HUES64 (cell line): ENCODE results near the gene MADD.

ENCODE experiments used
- H3K27ac ChIP-seq: 2 replicates; pipeline ENCODE4 v1.7.0; 2013; ENCODE audit warnings: low read depth, low read length, inconsistent platforms
- H3K27me3 ChIP-seq: 2 replicates; pipeline ENCODE4 v1.6.1; 2013; ENCODE audit warnings: mild to moderate bottlenecking, low read length; ENCODE audit not compliant: insufficient read depth
- H3K36me3 ChIP-seq: 2 replicates; pipeline ENCODE4 v1.6.1; 2013; ENCODE audit warnings: mild to moderate bottlenecking, low read length; ENCODE audit not compliant: insufficient read depth
- H3K4me1 ChIP-seq: 2 replicates; pipeline ENCODE4 v1.6.1; 2013; ENCODE audit warnings: mild to moderate bottlenecking, low read length, moderate library complexity; ENCODE audit not compliant: insufficient read depth
- H3K4me3 ChIP-seq: 2 replicates; pipeline ENCODE4 v1.5.1; 2013; ENCODE audit warnings: mild to moderate bottlenecking, low read length, moderate library complexity
- H3K9ac ChIP-seq: 2 replicates; pipeline ENCODE4 v1.6.1; 2013; ENCODE audit warnings: mild to moderate bottlenecking, low read depth, low read length
- H3K9me3 ChIP-seq: 2 replicates; pipeline ENCODE4 v1.6.1; 2013; ENCODE audit warnings: low read depth, low read length; ENCODE audit not compliant: insufficient read depth
- WGBS: fragments of 150-250, 120-280 bp; methylation state at CpG from one replicate; pipeline ENCODE4 v1.1.7; 2013; ENCODE audit warnings: missing lambda C conversion rate; 5-methylcytosine and 5-hydroxymethylcytosine counted together

MADD gene

DNA sequence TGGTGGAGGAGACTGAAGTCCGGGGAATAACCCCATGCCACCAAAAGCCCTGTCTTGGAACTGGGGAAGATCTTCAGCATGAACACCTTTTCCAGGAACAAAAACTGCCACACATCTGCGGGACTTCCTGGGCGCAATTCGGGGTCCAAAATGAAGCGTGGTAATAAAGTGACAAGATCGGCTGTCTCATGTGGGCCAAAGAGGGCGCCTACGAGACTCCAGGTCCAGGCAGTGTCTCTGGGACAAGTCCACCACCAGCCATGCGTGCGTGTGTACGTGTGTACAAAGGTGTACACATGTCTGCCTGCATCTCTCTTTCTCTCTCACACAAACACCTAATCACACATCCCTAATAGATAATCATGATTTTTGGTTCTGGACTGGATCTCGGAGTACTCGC lies 91.5 kb downstream of the MADD start:
- H3K27ac ChIP-seq: no peak overlapping the region
- H3K36me3 ChIP-seq: no peaks in the 10 kb centered on the region
- H3K9me3 ChIP-seq: no peaks in the 10 kb centered on the region
- no peak overlapping the region for H3K4me3 ChIP-seq
- H3K9ac ChIP-seq: no peak overlapping the region
- WGBS: 92% methylated on average over 13 of the region's 13 CpGs
- no peaks in the 10 kb centered on the region for H3K4me1 ChIP-seq
- no peaks in the 10 kb centered on the region for H3K27me3 ChIP-seq

DNA sequence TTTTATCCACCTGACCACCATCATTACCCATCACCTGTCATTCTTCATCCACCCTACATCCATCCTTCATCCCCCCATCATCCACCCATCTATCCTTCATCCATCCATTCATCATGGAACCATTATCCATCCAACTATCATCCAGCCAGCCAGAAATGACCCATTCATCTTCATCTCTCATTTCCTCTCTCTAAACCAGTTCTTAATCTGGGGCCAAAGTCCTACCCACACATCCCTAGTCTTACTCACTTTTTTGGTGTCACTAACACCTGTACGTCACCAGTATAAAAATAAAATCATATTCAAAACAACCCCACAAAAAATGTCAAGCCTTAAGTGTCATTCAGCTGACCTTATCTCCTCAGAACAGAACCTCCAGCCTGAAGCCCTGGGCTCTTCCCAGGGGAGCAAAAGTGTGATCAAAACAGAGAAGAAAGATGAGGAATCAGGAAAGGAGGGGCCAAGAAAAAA lies 96.1 kb downstream of the MADD start:
- 88% methylated on average over 1 of the region's 1 CpG for WGBS
- H3K27me3 ChIP-seq: no peaks in the 10 kb centered on the region
- no peaks in the 10 kb centered on the region for H3K36me3 ChIP-seq
- no peak overlapping the region for H3K9ac ChIP-seq
- H3K4me1 ChIP-seq: no peaks in the 10 kb centered on the region
- no peaks in the 10 kb centered on the region for H3K9me3 ChIP-seq
- no peak overlapping the region for H3K4me3 ChIP-seq
- no peak overlapping the region for H3K27ac ChIP-seq

DNA sequence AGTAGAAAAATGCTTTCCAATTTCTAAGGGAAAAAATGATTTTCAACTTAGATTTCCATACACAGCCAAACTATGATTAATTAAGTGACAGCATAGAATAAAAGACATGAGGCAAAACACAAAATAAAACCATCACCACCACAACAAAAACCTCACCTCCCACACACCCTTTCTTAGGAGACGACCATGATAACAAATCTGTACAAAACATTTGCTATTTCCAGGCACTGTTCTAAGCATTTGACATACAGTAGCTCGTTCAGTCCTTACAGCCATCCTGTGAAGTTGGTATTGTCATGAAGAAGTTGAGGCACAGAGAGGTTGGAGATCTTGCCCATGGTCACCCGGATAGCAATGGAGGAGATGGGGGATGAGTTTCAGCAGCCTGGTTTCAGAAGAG lies 99.7 kb downstream of the MADD start:
- no peaks in the 10 kb centered on the region for H3K27me3 ChIP-seq
- no peak overlapping the region for H3K27ac ChIP-seq
- H3K4me3 ChIP-seq: no peak overlapping the region
- H3K4me1 ChIP-seq: peaks cover 2% of the 10 kb centered on the region; the same call in 1 of the 2 replicates
- no peak overlapping the region for H3K9ac ChIP-seq
- WGBS: 76% methylated on average over 3 of the region's 3 CpGs
- H3K9me3 ChIP-seq: no peaks in the 10 kb centered on the region
- H3K36me3 ChIP-seq: no peaks in the 10 kb centered on the region

DNA sequence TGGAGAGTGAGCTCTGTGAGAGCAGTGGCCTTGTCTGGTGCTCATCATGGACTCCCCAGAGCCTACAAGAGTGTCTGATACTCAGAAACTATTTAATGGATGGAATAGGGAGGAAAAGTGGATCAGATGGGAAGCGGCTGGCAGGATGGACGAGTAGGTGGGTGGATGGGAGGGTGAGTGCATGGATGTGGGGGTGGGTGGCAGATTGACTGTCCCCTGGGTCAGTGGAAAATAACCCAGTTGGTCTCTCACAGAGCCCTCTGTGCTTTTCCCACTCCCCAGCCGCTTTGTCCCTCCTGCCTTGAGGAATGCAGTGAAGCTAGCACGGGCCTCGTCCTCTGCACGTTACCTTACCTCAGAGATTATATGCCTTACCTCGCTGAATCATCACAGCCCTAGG lies 102.5 kb downstream of the MADD start:
- no peaks in the 10 kb centered on the region for H3K27me3 ChIP-seq
- H3K36me3 ChIP-seq: no peaks in the 10 kb centered on the region
- WGBS: 80% methylated on average over 7 of the region's 7 CpGs
- no peaks in the 10 kb centered on the region for H3K9me3 ChIP-seq
- H3K9ac ChIP-seq: no peak overlapping the region
- H3K4me1 ChIP-seq: peaks cover 2% of the 10 kb centered on the region; the same call in 1 of the 2 replicates
- no peak overlapping the region for H3K4me3 ChIP-seq
- no peak overlapping the region for H3K27ac ChIP-seq

DNA sequence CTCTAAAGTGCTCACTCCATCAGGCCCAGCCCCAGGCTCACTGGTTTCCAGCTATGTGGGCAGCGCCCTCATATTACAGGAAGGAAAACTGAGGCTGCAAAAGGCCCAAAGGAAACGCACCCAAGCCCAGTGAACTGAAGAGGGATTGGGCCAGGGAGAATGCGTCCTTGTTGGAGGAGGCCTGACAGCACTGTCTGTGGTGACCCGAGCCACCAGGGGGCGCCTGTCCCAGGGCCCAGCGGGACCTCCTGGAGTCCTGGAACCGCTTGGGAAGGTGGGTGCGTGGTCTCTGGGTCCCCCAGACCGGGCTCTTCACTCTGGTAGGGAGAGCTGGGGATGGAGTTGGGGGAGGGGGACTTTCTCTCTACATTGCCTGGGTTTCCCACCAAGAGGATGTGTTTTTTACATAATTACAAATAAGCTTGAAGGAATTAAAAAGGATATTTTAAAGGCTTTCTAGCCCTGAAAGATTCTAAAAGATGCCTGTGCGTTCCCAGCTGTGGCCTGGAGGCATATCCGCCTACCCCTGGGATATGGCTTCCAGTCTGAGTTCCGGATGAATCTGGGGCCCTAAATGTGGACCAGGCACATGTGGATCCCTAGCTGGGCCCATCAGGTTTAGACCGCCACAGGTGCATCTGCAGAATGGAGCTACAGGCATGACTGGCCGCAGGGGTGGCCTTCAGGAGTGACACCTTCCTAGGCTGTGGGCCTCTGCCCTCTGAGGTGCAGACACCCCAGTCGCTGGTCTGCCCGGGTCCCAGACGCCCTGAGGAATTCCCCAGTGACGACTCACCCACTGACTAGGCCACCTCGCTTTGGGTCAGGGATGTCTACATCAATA lies 104.2 kb downstream of the MADD start:
- no peaks in the 10 kb centered on the region for H3K27me3 ChIP-seq
- 52% methylated on average over 19 of the region's 19 CpGs for WGBS
- H3K27ac ChIP-seq: no peak overlapping the region; the same call in 1 of the 2 replicates

DNA sequence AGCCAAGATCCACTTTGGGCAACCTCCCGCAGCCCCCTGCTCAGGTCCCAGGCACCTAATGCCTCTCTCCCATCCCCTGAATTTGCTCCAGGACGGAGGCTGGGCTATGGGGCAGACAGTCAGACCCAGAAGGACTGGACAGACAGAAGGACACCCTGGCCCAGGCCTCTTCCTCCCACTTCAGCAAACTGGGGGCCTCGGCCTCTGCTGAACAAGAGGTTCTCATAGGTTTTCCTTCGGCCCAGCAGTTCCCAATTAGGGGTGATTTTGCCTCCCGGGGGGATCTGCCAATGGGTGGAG lies 104.7 kb downstream of the MADD start:
- Histone ChIP-seq H3K27me3 (no peaks in the 10 kb centered on the region), H3K9ac (no peak overlapping the region), H3K4me3 (no peak overlapping the region), H3K9me3 (no peaks in the 10 kb centered on the region), H3K27ac (no peak overlapping the region), H3K4me1 (peaks cover 7% of the 10 kb centered on the region; the same call in 1 of the 2 replicates), H3K36me3 (no peaks in the 10 kb centered on the region)
- whole genome bisulfite sequencing: 95% methylated on average over 5 of the region's 5 CpGs

More for the DNA sequence above, 104.2 kb downstream of the MADD start:
- Histone ChIP-seq H3K9me3 (no peaks in the 10 kb centered on the region), H3K9ac (no peak overlapping the region), H3K4me1 (peaks cover 7% of the 10 kb centered on the region; the same call in 1 of the 2 replicates), H3K36me3 (no peaks in the 10 kb centered on the region), H3K4me3 (no peak overlapping the region)

DNA sequence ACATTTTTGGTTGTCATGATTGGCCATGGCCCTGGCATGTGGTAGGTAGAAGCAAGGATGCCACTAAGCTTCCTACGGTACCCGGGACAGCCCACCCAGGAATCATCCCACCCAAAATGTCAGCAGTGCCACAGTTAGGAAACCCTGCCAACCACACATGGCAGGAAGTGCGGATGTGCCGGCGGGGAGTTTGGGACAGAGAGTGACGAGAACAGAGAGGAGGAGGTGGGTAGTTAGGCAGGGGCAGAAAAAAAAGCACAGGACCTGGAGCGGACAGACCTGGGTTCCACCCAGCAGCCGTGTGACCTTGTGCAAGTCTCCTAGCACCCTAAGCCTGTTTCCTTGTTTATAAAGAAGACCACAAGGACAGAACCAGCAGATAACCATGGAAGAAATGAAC lies 105.1 kb downstream of the MADD start:
- Histone ChIP-seq H3K9ac (no peak overlapping the region), H3K27ac (no peak overlapping the region), H3K36me3 (no peaks in the 10 kb centered on the region), H3K9me3 (no peaks in the 10 kb centered on the region), H3K4me3 (no peak overlapping the region), H3K4me1 (peaks cover 7% of the 10 kb centered on the region; the same call in 1 of the 2 replicates), H3K27me3 (no peaks in the 10 kb centered on the region)
- WGBS: 83% methylated on average over 8 of the region's 8 CpGs

DNA sequence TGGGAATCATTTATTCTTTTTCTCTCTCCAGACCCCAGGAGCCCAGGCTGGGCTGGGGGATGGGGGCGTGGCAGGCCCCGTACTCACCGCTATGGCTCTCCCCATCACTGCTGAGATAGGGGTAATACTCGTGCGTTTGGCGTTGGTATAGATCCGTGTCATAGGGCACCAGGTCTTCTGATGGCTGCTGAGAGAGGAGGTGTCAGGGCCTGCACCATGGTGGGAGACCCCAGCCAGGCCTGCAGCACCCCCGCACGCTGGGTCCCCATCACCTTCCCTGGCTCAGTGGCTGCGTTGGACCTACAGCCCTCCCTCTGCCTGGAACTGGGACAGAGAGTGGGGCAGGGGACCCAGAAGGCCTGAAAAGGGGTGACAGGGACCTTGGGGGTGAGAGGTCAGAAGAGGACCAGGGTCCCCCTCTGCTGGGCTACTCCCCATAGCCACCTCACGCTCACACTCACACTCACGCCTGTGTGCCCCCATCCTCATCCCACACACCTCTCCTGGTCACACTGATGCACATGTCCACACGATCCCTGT lies 105.7 kb downstream of the MADD start:
- no peak overlapping the region for H3K9ac ChIP-seq
- H3K36me3 ChIP-seq: no peaks in the 10 kb centered on the region
- H3K27ac ChIP-seq: no peak overlapping the region
- no peaks in the 10 kb centered on the region for H3K27me3 ChIP-seq
- 91% methylated on average over 13 of the region's 13 CpGs for WGBS
- H3K4me3 ChIP-seq: no peak overlapping the region
- H3K4me1 ChIP-seq: peaks cover 7% of the 10 kb centered on the region; the same call in 1 of the 2 replicates
- H3K9me3 ChIP-seq: no peaks in the 10 kb centered on the region

DNA sequence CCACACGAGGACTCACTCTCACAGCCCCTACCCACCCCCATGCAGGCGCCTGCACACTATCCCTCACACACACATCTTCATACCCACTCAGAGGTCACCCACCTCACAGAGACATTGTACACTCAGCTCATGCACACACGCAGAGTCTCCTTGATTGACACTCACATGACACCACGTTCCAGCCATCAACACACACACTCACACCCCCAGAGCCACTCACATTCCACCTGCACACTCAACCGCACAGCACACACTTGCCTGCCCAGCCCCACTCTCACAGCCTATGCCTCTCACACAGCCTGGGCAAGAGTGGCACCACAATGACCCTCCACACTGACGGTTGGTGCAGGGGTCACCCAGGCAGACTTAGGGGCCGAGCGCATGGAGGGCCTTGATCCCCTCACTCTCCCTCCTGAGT lies 106.2 kb downstream of the MADD start:
- H3K4me3 ChIP-seq: no peak overlapping the region
- H3K27me3 ChIP-seq: no peaks in the 10 kb centered on the region
- no peak overlapping the region for H3K27ac ChIP-seq
- peaks cover 7% of the 10 kb centered on the region; the same call in 1 of the 2 replicates for H3K4me1 ChIP-seq
- 86% methylated on average over 8 of the region's 8 CpGs for WGBS
- H3K36me3 ChIP-seq: no peaks in the 10 kb centered on the region
- no peak overlapping the region for H3K9ac ChIP-seq
- no peaks in the 10 kb centered on the region for H3K9me3 ChIP-seq

DNA sequence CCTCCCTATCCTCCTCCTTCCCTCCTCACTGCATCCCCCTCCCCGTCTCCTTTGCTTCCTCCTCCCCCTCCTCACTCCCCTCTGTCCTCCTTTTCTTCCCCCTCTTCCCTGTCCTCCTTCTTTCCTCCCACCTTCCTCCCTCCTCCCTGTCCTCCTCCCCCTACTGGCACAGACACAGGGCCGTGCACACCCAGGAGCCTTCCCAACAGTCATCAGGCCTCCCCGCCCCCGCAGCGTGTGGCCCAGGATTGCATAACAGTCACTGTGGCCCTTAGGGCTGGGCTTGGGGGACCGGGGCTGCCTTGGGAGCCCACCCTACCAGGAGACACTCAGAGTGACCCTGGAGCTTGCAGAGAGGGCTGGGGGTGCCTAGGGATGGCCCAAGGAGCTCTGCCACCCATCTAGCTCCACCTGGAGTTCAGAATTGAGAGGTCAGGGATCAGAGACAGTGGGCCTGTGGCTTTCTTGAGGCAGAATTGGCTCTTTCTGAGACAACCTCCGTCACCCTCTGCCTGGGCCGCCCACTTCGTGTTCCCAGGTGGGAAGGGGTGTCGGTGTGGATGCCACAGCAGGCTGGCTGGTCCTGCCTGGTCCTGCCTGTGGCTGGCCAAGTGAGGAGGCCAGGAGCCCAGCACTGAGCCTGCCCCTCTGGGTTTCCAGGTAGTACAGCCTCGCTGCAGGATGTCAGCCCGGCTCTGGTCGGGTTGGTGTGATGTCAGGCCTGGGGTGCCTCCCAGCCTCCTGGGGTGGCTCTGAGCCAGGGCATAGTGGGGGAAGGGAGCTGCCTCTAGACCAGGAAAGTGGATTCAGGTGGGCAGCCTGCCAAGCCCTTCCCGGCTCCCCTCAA lies 106.8 kb downstream of the MADD start:
- no peak overlapping the region for H3K27ac ChIP-seq
- WGBS: 72% methylated on average over 14 of the region's 14 CpGs

DNA sequence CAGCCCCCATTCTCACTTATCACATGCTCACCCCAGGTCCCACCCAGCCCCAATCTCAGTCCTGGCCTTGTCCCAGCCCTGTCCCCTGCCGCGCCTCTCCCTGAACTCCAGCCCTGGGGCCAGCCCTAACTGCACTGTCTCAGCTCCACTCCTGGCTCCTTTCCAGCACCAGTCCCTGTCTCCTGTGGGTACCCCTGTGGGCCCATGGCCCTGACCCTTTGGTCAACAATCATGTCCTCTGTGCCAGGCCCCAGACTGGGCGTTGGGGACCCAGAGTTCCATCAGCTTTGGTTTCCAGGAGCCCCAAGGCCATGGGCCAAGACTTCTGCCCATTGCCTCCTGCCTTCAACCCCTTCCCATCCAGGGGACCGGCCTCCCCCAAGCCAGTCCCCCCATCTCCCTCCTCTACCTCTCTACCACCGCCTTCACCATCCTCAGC lies 107.7 kb downstream of the MADD start:
- Histone ChIP-seq H3K27ac (no peak overlapping the region), H3K36me3 (no peaks in the 10 kb centered on the region), H3K4me3 (no peak overlapping the region), H3K4me1 (peaks cover 7% of the 10 kb centered on the region; the same call in 1 of the 2 replicates), H3K9ac (no peak overlapping the region), H3K27me3 (no peaks in the 10 kb centered on the region), H3K9me3 (no peaks in the 10 kb centered on the region)
- WGBS: 90% methylated on average over 5 of the region's 5 CpGs

More for the DNA sequence above, 106.8 kb downstream of the MADD start:
- H3K4me1 ChIP-seq: peaks cover 7% of the 10 kb centered on the region; the same call in 1 of the 2 replicates
- H3K27me3 ChIP-seq: no peaks in the 10 kb centered on the region
- H3K36me3 ChIP-seq: no peaks in the 10 kb centered on the region
- no peak overlapping the region for H3K9ac ChIP-seq
- H3K9me3 ChIP-seq: no peaks in the 10 kb centered on the region
- H3K4me3 ChIP-seq: no peak overlapping the region
